Peyer's patch (tissue), 4 donors: ENCODE measurements around the gene NFE2L1.

Experiments used
- CTCF ChIP-seq, 6 experiments: fragments of 450-650 bp in 4 of 6; fragments of 200-600 bp in 2 of 6; sonication (generic) in 1 of 6; IDR thresholded peaks; one replicate each; pipeline ENCODE4 v1.5.1; 2017 to 2019; ENCODE audit warnings: antibody characterized with exemption in 6 of 6, mild to moderate bottlenecking in 3 of 6, moderate library complexity in 1 of 6
- POLR2A ChIP-seq, 2 donors: fragments of 450-650 bp; IDR thresholded peaks; one replicate each; pipeline ENCODE4 v1.5.1; 2017; ENCODE audit warnings: antibody characterized with exemption in 2 of 2, mild to moderate bottlenecking in 2 of 2, moderate library complexity in 2 of 2

GRCh38 chr17:48006936-48007709, 41.0 kb upstream of the NFE2L1 start:
- TF ChIP-seq CTCF (IDR thresholded peaks at IDR 0.05) (no peak), POLR2A (IDR thresholded peaks at IDR 0.05) (no peak)
